ENCODE results near the gene GAS7.
"Not testable (repeated sequence)": the region's sequence is repeated elsewhere in the genome, so short reads cannot be mapped to it uniquely, and the experiment has no call there.

Gene GAS7

DNA sequence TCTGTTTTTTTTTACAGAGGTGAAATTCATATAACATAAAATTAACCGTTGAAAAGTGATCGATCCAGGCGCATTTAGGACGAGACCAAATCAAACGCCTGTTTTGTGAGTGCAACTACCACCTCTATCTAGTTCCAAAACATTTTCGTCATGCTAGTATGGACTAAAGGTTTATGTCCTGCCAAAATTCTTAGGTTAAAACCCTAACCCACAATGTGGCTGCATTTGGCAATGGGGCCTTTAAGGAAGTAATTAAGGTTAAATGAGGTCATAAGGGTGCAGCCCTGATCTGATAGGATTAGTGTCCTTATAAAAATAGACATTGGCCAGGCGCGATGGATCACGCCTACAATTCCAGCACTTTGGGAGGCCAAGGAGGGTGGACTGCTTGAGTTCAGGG lies 260.5 kb downstream of the GAS7 start:
- FAIRE-seq, result no peak
- no peak for DNase-seq (ENCODE audit: extremely low spot score, insufficient read length, low read depth)

- FAIRE-seq, result no peak
- DNase-seq (ENCODE audit: extremely low spot score, insufficient read length, low read depth), result no peak
Measured at GRCh38 chr17:9937241-9937761, 261.1 kb downstream of the GAS7 start.

GRCh38 chr17:9936095-9936494 lies 262.3 kb downstream of the GAS7 start:
- DNase-seq (ENCODE audit: extremely low spot score, insufficient read length, low read depth) (no peak), FAIRE-seq (no peak)

DNA sequence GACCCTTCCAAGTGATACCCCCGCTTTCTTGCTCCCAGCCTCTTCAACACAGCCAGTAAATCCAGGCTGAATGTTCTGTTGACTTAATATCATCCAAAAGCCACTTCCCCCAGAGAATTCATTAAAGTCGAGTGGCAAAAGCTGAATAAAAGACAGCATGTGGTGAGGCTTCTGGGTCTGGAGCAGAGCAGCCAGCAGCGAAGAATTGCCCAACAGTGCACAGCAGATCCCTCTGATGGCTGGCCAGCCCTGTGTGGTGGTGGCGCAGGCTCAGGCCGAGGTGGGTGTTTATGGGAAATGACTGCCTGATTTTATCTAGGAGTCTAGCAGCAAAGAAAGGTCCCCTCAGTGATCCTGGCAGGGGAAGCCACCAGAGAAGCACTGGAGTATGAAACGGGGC lies 263.0 kb downstream of the GAS7 start:
- FAIRE-seq (no peak), DNase-seq (ENCODE audit: extremely low spot score, insufficient read length, low read depth) (no peak)

DNA sequence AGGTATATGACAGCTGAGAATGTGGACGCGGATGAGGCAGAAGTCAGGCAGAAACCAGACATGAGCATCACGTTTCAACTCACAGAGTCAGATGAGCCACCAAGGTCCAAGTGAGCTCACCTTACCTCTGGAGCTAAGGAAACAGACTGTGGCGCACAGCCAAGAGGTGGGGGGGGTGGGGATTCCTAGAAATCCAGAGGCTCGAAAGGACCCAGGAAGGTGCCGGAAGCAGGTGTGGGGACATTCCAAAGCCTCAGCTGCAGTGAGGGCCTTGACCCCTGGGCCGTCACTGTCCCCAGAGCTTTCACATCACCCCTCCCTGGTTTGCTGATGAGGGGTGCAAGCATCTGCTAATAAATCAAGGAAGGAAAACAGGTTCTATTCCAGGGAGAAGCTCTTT lies 264.1 kb downstream of the GAS7 start:
- no peak for FAIRE-seq

GRCh38 chr17:9932491-9932890 lies 265.9 kb downstream of the GAS7 start:
- no peak for FAIRE-seq

More for the DNA sequence above, 264.1 kb downstream of the GAS7 start:
- DNase-seq (ENCODE audit: extremely low spot score, insufficient read length, low read depth), result no peak

DNA sequence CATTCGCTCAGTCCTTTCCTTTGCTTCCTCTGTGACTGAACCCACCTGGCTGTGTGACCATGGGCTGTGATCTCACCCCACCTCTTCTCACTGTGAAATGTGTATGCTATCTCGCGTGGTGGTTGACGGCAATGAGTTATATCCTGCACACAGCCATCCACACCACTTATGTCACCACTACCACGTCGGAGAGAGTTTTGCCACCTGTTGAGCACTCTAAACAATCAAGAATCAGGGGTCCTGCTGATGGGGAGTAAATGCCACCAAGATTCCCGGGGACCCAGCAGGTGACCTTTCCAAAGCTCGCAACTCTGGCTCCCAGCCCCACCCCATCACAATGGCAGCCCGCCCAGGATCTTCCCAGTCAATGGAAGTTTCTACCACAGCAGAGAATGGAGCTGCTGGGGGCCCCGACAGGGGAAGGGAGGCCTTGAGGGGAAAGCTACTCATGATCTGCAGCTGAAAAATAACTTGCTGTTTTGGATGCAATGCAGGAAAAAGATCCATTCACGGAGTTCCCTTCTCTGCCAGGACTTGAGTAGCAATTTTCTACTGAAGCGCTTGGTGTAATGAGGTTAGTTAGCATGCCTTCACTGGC lies 267.2 kb downstream of the GAS7 start:
- DNase-seq (ENCODE audit: extremely low spot score, insufficient read length, low read depth) (no peak), FAIRE-seq (no peak)

More at GRCh38 chr17:9932491-9932890, 265.9 kb downstream of the GAS7 start:
- DNase-seq (ENCODE audit: extremely low spot score, insufficient read length, low read depth), result no peak

DNA sequence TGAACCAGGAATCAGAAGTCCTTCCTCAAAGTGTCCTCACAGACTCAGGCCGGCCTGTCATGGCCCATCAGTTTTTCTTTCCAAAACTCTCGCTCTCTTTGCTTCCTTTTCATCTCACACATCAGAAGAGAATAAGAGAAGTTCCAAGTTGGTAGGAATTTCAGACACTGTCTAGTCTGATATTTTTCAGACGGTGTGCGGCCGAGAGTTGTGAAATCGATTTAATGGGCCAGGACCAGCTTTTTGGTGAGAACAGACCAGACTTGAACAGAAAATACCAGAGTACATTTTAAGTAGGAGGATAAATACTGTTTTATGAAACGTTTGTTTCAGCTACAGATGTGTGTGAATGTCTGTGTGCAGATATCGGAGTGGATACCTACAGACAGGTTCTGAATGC lies 268.5 kb downstream of the GAS7 start:
- FAIRE-seq (no peak), DNase-seq (ENCODE audit: extremely low spot score, insufficient read length, low read depth) (no peak)

- no peak for DNase-seq (ENCODE audit: extremely low spot score, insufficient read length, low read depth)
- FAIRE-seq, result no peak
Measured at GRCh38 chr17:9928601-9929333, 269.6 kb downstream of the GAS7 start.

- DNase-seq (ENCODE audit: extremely low spot score, insufficient read length, low read depth) (no peak), FAIRE-seq (no peak)
Measured at GRCh38 chr17:9926150-9926804, 272.1 kb downstream of the GAS7 start.

- no peak for DNase-seq (ENCODE audit: extremely low spot score, insufficient read length, low read depth)
- FAIRE-seq, result no peak
Measured at GRCh38 chr17:9925457-9925856, 272.9 kb downstream of the GAS7 start.

- peak; percentile 95 for FAIRE-seq
- DNase-seq (ENCODE audit: extremely low spot score, insufficient read length, low read depth), result peak; percentile 49
Measured at GRCh38 chr17:9924735-9925191, 273.6 kb downstream of the GAS7 start.

- FAIRE-seq, result no peak
- no peak for DNase-seq (ENCODE audit: extremely low spot score, insufficient read length, low read depth)
Measured at GRCh38 chr17:9922012-9922848, 276.2 kb downstream of the GAS7 start.

- not testable (repeated sequence) for FAIRE-seq; DNase-seq (ENCODE audit: extremely low spot score, insufficient read length, low read depth)
Measured at GRCh38 chr17:9921216-9921615, 277.2 kb downstream of the GAS7 start.

GRCh38 chr17:9918804-9919352 lies 279.5 kb downstream of the GAS7 start:
- no peak for FAIRE-seq

DNA sequence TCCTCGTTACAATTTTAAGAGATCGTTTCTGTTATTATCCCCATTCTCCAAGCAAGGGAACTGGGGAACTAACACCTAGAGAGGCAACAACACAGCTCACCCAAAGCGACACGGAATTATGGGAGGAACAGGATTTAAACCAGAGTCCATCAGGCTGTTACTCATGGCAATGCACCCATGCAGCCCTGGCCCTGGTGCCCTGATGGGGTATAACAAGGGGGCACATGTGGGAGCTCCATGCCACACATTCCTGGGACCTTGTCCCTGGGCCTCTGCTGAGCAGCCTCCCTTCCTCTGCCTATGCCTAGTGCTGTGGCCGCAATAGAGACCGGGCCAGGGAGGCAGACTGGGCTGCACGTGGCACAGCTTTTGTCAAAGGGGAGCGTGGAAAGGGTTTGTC lies 280.1 kb downstream of the GAS7 start:
- FAIRE-seq, result no peak
- no peak for DNase-seq (ENCODE audit: extremely low spot score, insufficient read length, low read depth)

More at GRCh38 chr17:9918804-9919352, 279.5 kb downstream of the GAS7 start:
- no peak for DNase-seq (ENCODE audit: extremely low spot score, insufficient read length, low read depth)

DNA sequence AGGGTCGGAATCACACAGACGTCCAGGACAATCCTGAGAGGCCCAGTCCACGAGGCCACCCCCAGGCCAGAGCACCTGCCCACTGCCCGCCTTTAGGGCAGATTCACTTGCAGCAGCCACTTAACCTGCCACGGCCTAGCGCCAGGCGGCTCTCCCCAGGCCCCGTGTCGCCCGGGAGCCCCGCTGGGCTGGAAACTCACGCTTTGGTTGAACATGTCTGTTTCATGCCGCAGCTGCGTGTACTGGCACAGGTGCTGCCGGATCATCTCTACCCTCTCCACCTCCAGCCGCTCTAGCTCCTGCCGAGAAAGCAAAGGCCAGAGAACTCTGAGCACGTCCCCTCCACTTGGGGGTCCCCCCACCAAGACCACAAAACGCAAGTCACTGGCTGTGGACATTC lies 280.6 kb downstream of the GAS7 start:
- DNase-seq (ENCODE audit: extremely low spot score, insufficient read length, low read depth) (no peak), FAIRE-seq (no peak)

DNA sequence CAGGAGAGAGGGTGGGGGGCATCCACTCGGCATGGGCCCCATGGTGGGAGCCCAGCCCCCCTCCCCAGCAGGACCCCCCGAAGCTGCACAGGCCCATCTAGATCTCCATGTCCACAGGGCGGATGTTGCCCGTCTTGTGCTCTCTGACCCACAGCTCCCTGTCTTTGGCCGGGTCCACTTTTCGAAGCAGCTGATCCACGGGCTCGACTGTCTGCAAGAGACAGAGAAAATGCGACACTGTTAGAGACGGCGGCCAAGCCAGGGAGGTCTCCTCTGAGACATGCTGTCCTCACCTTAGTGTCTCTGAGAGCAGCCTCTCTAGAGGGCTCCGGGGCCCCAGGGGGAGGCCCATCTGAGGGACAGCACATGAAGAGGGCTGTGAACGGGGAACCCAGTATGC lies 281.3 kb downstream of the GAS7 start:
- no peak for DNase-seq (ENCODE audit: extremely low spot score, insufficient read length, low read depth)
- FAIRE-seq, result no peak

GRCh38 chr17:9916108-9916507 lies 282.3 kb downstream of the GAS7 start:
- DNase-seq (ENCODE audit: extremely low spot score, insufficient read length, low read depth), result no peak
- FAIRE-seq, result no peak

DNA sequence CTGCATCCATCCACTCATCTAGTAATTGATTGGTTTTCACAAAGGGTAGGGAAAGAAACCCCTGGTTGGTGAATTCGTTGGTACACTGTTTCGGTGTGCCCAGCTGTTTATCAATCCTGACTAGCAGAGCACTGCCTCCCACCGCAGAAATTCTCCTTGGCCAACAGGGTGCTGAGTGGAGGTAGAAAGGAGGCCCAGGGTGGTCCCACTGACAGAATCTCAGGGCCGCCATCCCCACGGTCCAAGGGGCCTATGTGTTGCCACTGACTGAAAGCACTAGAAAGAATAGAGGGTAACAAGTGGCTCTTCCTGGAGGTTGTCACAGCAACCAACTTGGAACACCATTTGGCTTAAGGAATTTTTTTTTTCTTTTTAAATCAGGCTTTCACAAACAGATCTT lies 284.9 kb downstream of the GAS7 start:
- FAIRE-seq (no peak), DNase-seq (ENCODE audit: extremely low spot score, insufficient read length, low read depth) (no peak)

Measured in GM18507 (cell line).